Liver (tissue), 9 donors: Measurements from ENCODE around the gene ASIC5. TPM values are rescaled to one million over a fixed set of nuclear protein-coding genes. Genes with fewer than 3 reads are reported as not detected.

Source experiments
- DNase-seq: peaks from one replicate; pipeline ENCODE4 v3.0.0-alpha.2; 2017; ENCODE audit warnings: low spot score
- H3K27ac ChIP-seq, 2 donors: one replicate each; pipeline ENCODE4 v1.7.0; 2013; ENCODE audit warnings: inconsistent platforms in 2 of 2, low read length in 2 of 2, control low read depth in 1 of 2, low read depth in 1 of 2, mild to moderate bottlenecking in 1 of 2
- H3K27me3 ChIP-seq, 4 donors: one replicate each; pipeline versions ENCODE4 v1.6.1 to v1.7.0; 2013; ENCODE audit warnings: low read length in 3 of 4, inconsistent platforms in 1 of 4, mild to moderate bottlenecking in 1 of 4, moderate library complexity in 1 of 4; ENCODE audit not compliant: control insufficient read depth in 4 of 4, insufficient read depth in 4 of 4
- H3K36me3 ChIP-seq, 4 donors: one replicate each; pipeline versions ENCODE4 v1.6.1 to v1.7.0; 2013; ENCODE audit warnings: low read length in 3 of 4, mild to moderate bottlenecking in 3 of 4, low read depth in 1 of 4, moderate library complexity in 1 of 4; ENCODE audit not compliant: control insufficient read depth in 4 of 4, insufficient read depth in 3 of 4
- H3K4me1 ChIP-seq, 4 donors: one replicate each; pipeline versions ENCODE4 v1.6.1 to v1.7.0; 2013; ENCODE audit warnings: low read length in 3 of 4, mild to moderate bottlenecking in 3 of 4, moderate library complexity in 1 of 4; ENCODE audit not compliant: control insufficient read depth in 4 of 4, insufficient read depth in 4 of 4
- H3K4me3 ChIP-seq, 3 donors: one replicate each; pipeline versions ENCODE4 v1.6.1 to v1.7.0; 2013; ENCODE audit warnings: low read length in 3 of 3, control low read depth in 1 of 3, low read depth in 1 of 3, mild to moderate bottlenecking in 1 of 3
- H3K9ac ChIP-seq, 2 donors: one replicate each; pipeline ENCODE4 v1.7.0; 2013; ENCODE audit warnings: low read length in 2 of 2, mild to moderate bottlenecking in 2 of 2, moderate library complexity in 2 of 2, control low read depth in 1 of 2, low read depth in 1 of 2
- H3K9me3 ChIP-seq, 4 donors: one replicate each; pipeline versions ENCODE4 v1.6.1 to v1.7.0; 2013; ENCODE audit warnings: low read length in 3 of 4; ENCODE audit not compliant: control insufficient read depth in 4 of 4
- EGR1 ChIP-seq, 2 donors: IDR thresholded peaks; 2 replicates each; pipeline ENCODE4 v1.6.1; 2016 to 2018; ENCODE audit warnings: antibody characterized with exemption in 2 of 2, low read depth in 2 of 2
- FOXA1 ChIP-seq: IDR thresholded peaks from 2 replicates; pipeline ENCODE4 v1.6.1; 2016; ENCODE audit warnings: antibody characterized with exemption
- FOXA2 ChIP-seq: IDR thresholded peaks from 2 replicates; pipeline ENCODE4 v1.6.1; 2016; ENCODE audit warnings: antibody characterized with exemption
- GABPA ChIP-seq, 2 donors: IDR thresholded peaks in 1 of 2; conservative IDR thresholded peaks in 1 of 2; 2 replicates each; pipeline ENCODE4 v1.6.1; 2016; ENCODE audit warnings: antibody characterized with exemption in 2 of 2, mild to moderate bottlenecking in 1 of 2, moderate library complexity in 1 of 2
- HNF4A ChIP-seq, 2 donors: conservative IDR thresholded peaks; 2 replicates each; pipeline ENCODE4 v1.6.1; 2016; ENCODE audit warnings: antibody characterized with exemption in 2 of 2, mild to moderate bottlenecking in 2 of 2
- HNF4G ChIP-seq: IDR thresholded peaks from 2 replicates; pipeline ENCODE4 v1.6.1; 2016; ENCODE audit warnings: antibody characterized with exemption
- JUND ChIP-seq, 2 donors: IDR thresholded peaks; 2 replicates each; pipeline ENCODE4 v1.6.1; 2016; ENCODE audit warnings: antibody characterized with exemption in 2 of 2
- NR2F2 ChIP-seq: IDR thresholded peaks from 2 replicates; pipeline ENCODE4 v1.6.1; 2016; ENCODE audit warnings: antibody characterized with exemption
- RAD21 ChIP-seq, 2 donors: IDR thresholded peaks; 2 replicates each; pipeline ENCODE4 v1.6.1; 2016; ENCODE audit warnings: antibody characterized with exemption in 2 of 2, mild to moderate bottlenecking in 2 of 2
- RXRA ChIP-seq, 2 donors: IDR thresholded peaks; 2 replicates each; pipeline ENCODE4 v1.6.1; 2017 to 2018; ENCODE audit warnings: antibody characterized with exemption in 2 of 2, mild to moderate bottlenecking in 1 of 2
- SP1 ChIP-seq: IDR thresholded peaks from 2 replicates; pipeline ENCODE4 v1.6.1; 2018; ENCODE audit warnings: antibody characterized with exemption, mild to moderate bottlenecking
- TAF1 ChIP-seq: conservative IDR thresholded peaks from 2 replicates; pipeline ENCODE4 v1.6.1; 2016; ENCODE audit warnings: antibody characterized with exemption, mild to moderate bottlenecking
- YY1 ChIP-seq: IDR thresholded peaks from 2 replicates; pipeline ENCODE4 v1.6.1; 2016; ENCODE audit warnings: antibody characterized with exemption, mild to moderate bottlenecking
- WGBS: extraction: QIAGEN DNeasy Blood & Tissue Kit; methylation state at CpG from one replicate; pipeline ENCODE4 v1.1.7; 2013; 5-methylcytosine and 5-hydroxymethylcytosine counted together
- polyA plus RNA-seq, 2 donors: library from polyadenylated mRNA; stranded (reverse) in 1 of 2; unstranded in 1 of 2; fragments of 200-250 nt in 1 of 2; fragments of >200 nt in 1 of 2; fragmentation: Nextera tagmentation in 1 of 2; extraction: Ambion mirVana in 1 of 2; gene quantifications; one replicate each; pipeline versions ENCODE4 v1.2.1 to v1.2.3, GENCODE V29; 2013 to 2015
- total RNA-seq, 2 donors: library from RNA; depleted of rRNA; stranded (reverse); fragments of >200 nt; gene quantifications; one replicate each; pipeline ENCODE4 v1.2.3, GENCODE V29; 2014
- TF ChIP-seq, protein P1 (sequence below): IDR thresholded peaks from 2 replicates; pipeline ENCODE4 v1.6.1; 2016; ENCODE audit warnings: antibody characterized with exemption
- TF ChIP-seq, protein P2 (sequence below): IDR thresholded peaks from 2 replicates; pipeline ENCODE4 v1.6.1; 2016; ENCODE audit warnings: antibody characterized with exemption
- TF ChIP-seq, protein P3 (sequence below): fragments of 150-350 bp; IDR thresholded peaks from 2 replicates; pipeline ENCODE4 v1.5.1; 2017; ENCODE audit warnings: improper control_type of control experiment, low read depth, low read length; ENCODE audit not compliant: missing input control
- TF ChIP-seq, protein P4 (sequence below): IDR thresholded peaks from 2 replicates; pipeline ENCODE4 v1.6.1; 2016; ENCODE audit warnings: antibody characterized with exemption, mild to moderate bottlenecking
- TF ChIP-seq, protein P5 (sequence below): IDR thresholded peaks from 2 replicates; pipeline ENCODE4 v1.6.1; 2016; ENCODE audit warnings: antibody characterized with exemption
- donor health status: healthy.
- donor health status: healthy.
- donor health status: healthy.
- donor health status: healthy.
- donor health status: healthy.

ASIC5 gene
- total and polyA plus RNA-seq, 4 donors: not detected

DNA sequence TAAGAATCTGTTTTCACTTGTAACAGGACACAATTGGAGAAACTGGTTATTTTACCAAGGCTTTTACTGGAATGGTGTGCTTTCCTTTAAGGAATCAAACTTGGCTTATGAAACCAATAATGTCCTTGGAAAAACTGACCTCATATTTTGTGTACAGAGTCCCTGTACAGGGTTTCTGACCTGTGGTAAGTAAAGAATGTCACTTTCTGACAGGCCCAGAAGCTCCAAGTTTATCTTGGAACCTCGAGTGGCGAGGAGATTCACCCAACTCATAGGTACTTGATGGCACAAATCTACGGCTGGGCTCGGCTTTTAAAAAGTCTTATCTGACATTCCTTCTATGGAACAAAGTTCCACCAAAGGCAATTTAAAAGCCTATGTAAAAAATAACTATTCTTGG lies 17.0 kb downstream of the ASIC5 start:
- TF ChIP-seq NR2F2: no peak
- TF ChIP-seq HNF4G: no peak
- TF ChIP-seq TAF1: no peak
- TF ChIP-seq, protein P1, sequence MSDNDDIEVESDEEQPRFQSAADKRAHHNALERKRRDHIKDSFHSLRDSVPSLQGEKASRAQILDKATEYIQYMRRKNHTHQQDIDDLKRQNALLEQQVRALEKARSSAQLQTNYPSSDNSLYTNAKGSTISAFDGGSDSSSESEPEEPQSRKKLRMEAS: no peak
- TF ChIP-seq JUND (IDR thresholded peaks at IDR 0.05): peak in 1 of 2 donors; percentile 55
- TF ChIP-seq RXRA (IDR thresholded peaks at IDR 0.05): peak in 1 of 2 donors; percentile 34
- TF ChIP-seq SP1: peak; percentile 15
- TF ChIP-seq, protein P2, sequence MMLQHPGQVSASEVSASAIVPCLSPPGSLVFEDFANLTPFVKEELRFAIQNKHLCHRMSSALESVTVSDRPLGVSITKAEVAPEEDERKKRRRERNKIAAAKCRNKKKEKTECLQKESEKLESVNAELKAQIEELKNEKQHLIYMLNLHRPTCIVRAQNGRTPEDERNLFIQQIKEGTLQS: peak; percentile 14
- TF ChIP-seq FOXA2: no peak
- TF ChIP-seq, protein P3, sequence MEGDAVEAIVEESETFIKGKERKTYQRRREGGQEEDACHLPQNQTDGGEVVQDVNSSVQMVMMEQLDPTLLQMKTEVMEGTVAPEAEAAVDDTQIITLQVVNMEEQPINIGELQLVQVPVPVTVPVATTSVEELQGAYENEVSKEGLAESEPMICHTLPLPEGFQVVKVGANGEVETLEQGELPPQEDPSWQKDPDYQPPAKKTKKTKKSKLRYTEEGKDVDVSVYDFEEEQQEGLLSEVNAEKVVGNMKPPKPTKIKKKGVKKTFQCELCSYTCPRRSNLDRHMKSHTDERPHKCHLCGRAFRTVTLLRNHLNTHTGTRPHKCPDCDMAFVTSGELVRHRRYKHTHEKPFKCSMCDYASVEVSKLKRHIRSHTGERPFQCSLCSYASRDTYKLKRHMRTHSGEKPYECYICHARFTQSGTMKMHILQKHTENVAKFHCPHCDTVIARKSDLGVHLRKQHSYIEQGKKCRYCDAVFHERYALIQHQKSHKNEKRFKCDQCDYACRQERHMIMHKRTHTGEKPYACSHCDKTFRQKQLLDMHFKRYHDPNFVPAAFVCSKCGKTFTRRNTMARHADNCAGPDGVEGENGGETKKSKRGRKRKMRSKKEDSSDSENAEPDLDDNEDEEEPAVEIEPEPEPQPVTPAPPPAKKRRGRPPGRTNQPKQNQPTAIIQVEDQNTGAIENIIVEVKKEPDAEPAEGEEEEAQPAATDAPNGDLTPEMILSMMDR: no peak
- TF ChIP-seq FOXA1: no peak
- TF ChIP-seq RAD21 (IDR thresholded peaks at IDR 0.05): no peak
- TF ChIP-seq, protein P4, sequence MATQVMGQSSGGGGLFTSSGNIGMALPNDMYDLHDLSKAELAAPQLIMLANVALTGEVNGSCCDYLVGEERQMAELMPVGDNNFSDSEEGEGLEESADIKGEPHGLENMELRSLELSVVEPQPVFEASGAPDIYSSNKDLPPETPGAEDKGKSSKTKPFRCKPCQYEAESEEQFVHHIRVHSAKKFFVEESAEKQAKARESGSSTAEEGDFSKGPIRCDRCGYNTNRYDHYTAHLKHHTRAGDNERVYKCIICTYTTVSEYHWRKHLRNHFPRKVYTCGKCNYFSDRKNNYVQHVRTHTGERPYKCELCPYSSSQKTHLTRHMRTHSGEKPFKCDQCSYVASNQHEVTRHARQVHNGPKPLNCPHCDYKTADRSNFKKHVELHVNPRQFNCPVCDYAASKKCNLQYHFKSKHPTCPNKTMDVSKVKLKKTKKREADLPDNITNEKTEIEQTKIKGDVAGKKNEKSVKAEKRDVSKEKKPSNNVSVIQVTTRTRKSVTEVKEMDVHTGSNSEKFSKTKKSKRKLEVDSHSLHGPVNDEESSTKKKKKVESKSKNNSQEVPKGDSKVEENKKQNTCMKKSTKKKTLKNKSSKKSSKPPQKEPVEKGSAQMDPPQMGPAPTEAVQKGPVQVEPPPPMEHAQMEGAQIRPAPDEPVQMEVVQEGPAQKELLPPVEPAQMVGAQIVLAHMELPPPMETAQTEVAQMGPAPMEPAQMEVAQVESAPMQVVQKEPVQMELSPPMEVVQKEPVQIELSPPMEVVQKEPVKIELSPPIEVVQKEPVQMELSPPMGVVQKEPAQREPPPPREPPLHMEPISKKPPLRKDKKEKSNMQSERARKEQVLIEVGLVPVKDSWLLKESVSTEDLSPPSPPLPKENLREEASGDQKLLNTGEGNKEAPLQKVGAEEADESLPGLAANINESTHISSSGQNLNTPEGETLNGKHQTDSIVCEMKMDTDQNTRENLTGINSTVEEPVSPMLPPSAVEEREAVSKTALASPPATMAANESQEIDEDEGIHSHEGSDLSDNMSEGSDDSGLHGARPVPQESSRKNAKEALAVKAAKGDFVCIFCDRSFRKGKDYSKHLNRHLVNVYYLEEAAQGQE: no peak
- TF ChIP-seq YY1: no peak
- TF ChIP-seq, protein P5, sequence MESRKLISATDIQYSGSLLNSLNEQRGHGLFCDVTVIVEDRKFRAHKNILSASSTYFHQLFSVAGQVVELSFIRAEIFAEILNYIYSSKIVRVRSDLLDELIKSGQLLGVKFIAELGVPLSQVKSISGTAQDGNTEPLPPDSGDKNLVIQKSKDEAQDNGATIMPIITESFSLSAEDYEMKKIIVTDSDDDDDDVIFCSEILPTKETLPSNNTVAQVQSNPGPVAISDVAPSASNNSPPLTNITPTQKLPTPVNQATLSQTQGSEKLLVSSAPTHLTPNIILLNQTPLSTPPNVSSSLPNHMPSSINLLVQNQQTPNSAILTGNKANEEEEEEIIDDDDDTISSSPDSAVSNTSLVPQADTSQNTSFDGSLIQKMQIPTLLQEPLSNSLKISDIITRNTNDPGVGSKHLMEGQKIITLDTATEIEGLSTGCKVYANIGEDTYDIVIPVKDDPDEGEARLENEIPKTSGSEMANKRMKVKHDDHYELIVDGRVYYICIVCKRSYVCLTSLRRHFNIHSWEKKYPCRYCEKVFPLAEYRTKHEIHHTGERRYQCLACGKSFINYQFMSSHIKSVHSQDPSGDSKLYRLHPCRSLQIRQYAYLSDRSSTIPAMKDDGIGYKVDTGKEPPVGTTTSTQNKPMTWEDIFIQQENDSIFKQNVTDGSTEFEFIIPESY: no peak
- peak in 1 of 2 donors; percentile 12 for TF ChIP-seq EGR1 (IDR thresholded peaks at IDR 0.05; ENCODE audit: low read depth in 2 of 2)
- TF ChIP-seq HNF4A (conservative IDR thresholded peaks at IDR 0.05): peak; percentile 42 to 49
- TF ChIP-seq GABPA (IDR thresholded peaks at IDR 0.05 in 1 of 2, conservative IDR thresholded peaks at IDR 0.05 in 1 of 2): no peak
- no peak overlapping the region for H3K27ac ChIP-seq
- WGBS: 38% methylated on average over 4 of the region's 4 CpGs
- peaks cover 0 to 4% (median 3%) of the 10 kb centered on the region in 4 donors for H3K4me1 ChIP-seq
- H3K36me3 ChIP-seq: no peaks in the 10 kb centered on the region
- no peak overlapping the region for H3K4me3 ChIP-seq
- no peaks in the 10 kb centered on the region for H3K27me3 ChIP-seq
- H3K9me3 ChIP-seq: no peaks in the 10 kb centered on the region
- DNase-seq: no peak
- no peak overlapping the region for H3K9ac ChIP-seq
